Kidney glomerular epithelial cell (primary cell): Measurements from ENCODE around the gene DPF3.

Experiments
- DNase-seq: peaks from one replicate; lab custom pipeline; 2025; lab: John Stamatoyannopoulos, UW

The DPF3 gene

DNA sequence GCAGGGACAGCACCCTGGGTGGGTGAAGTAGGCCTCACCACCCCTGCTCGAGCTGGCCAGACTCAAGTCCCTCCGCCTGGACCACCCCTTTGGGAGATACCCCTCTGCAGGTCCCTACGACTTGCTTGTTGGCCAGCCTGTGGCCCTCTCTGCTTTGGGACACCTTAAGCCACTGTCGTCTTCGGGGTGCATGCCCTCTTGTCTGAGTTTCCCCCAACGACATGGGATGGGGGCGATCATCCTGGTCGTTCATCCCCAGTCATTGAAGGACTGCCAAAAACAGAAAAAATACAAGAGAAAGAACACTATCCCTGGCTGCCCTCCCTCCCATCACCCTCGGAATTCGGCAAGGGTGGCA, 151.1 kb downstream of the DPF3 start:
- DNase-seq = no peak

DNA sequence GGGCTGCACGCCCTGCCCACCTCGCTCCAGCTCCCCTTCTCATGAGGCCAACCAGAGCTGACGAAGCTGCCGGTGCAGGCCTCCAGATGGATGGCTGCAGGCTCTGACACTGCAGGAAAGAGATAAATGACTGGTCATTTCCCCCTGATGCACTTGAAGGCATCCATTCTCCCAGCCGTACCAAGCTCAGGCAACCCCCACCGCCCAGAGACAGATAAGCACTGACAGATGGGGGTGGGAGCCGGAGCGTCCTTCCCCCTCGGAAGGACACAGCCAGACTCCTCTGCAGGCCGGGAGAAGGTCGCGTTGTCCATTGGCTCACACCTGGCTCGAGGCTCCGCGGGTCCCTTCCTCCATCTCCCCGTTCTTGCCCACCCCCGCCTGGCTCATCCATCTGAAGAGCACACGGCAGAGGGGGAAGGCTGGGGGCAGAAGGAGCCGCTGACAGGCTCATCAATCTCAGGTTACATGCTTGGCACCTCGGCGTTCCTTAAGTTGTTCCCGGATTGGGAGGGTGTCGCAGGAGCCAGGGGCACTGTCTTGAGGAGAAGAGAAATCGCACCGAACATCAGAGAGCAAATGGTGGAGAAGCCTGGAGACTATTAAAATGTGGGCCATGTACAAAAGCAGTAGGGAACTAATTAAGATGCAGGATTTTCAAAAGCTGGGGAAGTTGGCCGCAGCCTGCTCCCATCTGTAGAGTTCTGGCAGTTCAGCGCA, 151.6 kb downstream of the DPF3 start:
- no peak for DNase-seq

- no peak for DNase-seq
These were observed 152.1 kb downstream of the DPF3 start for GRCh38 chr14:72741826-72742117.

GRCh38 chr14:72740966-72741825, 152.7 kb downstream of the DPF3 start:
- DNase-seq = no peak

DNA sequence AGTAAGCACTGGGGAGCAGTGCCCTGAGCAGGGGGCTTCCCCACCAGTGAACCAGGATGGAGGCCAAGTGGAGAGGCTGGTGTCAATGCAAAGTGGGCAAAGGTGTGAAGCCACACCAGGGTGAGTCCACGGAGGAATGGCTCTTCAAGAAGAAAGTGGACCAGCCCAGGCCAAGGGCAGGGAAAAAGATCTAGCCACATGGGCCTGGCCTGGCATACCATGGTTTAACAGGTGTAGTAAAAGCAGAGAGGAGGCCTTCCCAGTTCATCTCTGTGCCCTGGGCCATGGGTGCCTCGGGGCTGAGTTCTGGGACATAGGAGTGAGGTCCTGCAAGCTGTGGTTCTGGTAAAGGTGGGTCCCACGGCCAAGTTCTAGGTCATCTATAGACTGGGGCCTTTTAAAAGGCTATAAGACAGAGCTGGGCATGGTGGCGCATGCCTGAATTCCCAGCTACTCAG, 153.4 kb downstream of the DPF3 start:
- DNase-seq = no peak

GRCh38 chr14:72739446-72740405, 154.2 kb downstream of the DPF3 start:
- no peak for DNase-seq

- DNase-seq = no peak
These were observed 155.7 kb downstream of the DPF3 start for GRCh38 chr14:72738161-72738611.

- DNase-seq = no peak
These were observed 156.3 kb downstream of the DPF3 start for GRCh38 chr14:72737560-72737943.

DNA sequence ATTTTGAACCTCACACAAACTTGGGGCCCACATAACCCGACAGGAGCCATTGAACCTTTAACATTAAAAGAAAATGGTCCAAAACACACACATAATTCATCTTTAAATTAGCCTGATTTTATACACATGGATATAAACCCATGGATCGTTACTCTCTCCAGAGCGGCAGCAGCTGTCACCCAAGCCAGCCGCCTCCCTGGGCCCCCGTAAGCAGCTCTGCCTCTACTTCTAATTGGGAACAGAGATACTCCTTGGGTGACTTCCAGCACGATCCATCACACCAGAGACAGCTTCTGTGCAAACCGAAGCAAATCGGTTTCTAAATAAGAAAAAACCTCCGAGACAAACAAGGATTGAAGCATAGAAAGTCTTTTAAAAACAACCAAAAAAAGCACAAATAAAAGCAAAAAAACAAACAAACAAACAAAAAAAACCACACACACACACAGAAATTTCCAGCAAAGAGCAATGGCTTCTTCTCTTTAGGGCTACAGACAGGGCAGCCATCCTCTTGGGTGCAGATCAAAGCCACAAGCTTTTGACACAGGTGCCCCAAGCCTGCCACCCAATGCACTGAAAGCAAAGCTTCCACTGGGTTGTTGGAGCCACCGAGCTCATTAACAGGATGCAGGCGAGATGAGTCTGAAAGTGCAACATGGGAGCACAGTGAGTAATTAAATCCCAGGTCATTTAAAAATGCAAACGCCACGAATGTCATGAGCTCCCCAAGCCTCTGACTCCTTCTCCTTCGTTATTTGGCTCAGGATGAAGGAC, 156.9 kb downstream of the DPF3 start:
- no peak for DNase-seq

GRCh38 chr14:72736308-72736707, 157.6 kb downstream of the DPF3 start:
- DNase-seq = no peak

- DNase-seq = no peak
These were observed 161.7 kb downstream of the DPF3 start for GRCh38 chr14:72732022-72732780.

DNA sequence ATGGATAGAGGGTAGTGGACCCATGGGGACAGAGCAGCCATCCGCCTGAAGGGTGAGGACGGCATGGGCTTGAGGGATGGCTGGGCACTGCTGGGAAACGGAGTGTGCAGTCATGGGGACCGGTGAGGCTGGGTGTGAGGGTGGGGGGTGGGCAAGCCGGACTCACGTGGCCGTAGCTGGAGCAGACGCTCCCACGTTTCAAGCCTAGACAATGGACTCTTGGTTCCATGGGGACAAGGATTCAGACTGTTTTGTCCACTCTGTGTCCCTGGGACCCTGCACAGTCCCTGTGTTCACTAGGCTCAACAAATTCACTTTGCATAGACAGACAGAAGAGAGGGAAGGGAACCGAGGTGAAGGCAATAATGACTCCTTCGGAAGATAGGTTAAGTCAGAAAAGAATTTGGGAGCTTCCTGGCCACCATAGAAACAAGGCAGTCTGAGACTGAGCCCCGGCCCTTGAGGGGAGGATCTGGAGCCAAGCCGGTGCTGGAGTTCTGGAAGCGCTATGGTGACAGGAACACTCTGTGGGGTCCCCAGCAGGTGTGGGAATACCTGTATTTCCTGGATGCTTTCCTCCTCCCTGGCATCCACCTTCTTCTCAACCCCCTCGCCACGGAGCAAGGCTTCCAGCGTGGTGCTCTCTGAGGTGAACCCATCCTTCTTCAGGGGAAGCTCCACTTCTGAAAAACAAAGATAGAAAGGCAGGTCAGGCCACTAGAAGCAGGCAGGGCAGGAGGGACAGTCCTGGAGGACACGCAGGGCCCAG, 162.5 kb downstream of the DPF3 start:
- no peak for DNase-seq

- no peak for DNase-seq
These were observed 163.4 kb downstream of the DPF3 start for GRCh38 chr14:72730468-72730867.

DNA sequence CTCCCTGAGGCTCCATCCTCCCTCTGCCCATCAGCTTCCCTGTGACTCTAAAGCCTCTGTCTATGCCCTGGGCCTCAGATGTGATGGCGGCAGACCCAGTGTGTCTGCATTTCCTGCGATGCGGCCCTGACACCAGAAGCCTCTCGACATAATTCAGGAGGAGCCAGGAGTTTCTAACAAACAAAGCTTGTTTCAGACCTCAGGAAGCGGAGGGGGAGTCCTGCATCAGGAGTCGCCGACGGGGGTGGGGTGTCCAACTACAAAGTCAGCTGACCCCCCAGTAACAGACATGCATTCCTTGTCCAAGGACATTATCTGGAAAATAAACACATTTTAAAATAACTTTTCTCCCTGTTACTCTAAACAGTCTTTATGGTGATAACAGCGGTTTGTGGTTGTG, 167.5 kb downstream of the DPF3 start:
- DNase-seq = no peak

DNA sequence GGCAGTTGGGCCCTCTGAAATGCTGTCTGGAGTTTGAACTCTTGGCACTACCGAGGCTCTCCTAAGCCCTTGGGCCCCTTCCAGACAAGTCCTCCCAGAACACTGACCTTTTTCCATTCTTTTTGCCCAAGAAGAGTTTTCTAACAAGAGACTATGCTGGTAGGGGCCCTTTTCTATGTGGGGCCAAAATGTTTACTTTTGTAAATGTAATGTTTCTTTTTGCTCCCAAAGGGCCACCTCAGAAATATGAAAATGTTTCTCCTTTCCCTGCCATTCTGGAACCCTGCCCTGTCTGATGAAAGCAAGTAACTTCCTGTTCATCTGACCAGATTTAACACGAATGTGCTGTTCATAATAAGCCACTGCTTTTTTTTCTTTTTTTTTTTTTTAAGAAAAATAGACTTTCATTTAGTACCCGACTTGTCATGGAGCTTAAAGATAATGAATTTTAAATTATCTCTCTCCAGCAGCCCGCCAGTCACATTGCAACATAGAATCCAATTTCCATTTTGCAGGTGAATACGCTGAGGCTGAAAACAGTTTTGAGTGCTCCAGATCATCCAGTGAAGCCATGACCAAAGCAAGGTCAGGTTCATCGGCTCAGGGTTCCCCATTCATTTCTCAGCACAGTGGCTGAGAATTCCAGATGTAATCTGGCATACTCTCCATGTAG, 169.9 kb downstream of the DPF3 start:
- DNase-seq = no peak

DNA sequence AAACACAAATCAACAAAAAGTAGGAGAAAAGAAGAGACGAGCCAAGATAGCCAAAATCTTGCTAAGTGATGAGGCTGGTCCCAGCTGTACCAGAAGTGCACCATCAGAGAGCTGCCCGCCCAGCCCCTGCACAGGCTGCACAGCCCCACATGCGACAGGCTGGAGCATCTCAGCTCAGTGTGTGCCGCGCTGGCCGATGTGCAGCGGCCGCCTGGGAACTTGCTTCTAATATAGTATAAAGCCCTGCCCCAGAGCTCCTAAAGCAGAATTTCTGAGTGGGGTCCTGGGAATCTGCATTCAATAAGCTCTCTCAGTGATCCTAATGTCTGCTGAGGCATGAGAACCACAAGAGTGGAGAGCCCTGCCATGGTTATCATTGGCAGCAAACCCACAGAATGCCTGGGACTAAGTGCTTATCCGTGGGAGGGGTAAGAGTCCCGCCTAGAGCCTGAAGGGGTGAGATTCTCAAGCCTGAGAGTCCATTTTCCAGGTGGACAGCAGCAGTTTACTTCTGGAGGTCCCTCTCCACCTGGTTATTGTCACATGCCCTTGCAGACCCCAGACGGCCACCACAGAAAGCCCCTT, 171.6 kb downstream of the DPF3 start:
- DNase-seq = no peak

- DNase-seq = no peak
These were observed 172.8 kb downstream of the DPF3 start for GRCh38 chr14:72721083-72721482.

DNA sequence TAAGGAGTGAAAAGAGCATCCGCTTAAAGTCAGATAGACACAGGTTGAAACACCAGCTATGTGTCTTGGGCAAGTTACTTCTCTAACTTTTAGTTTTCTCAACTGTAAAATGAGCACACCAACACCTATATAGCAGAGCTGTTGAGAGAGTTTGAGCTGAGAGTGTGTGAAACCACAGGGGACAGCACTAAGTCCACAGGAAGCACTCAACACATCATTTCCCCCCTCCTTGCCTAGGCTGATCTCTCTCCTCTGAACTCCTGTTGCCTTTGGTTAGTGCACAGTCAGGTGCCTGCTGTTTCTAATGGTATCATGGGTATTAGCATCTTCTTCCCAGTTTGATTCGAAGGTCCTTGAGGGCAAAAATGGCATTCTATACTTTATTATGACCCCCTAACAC, 176.7 kb downstream of the DPF3 start:
- no peak for DNase-seq

- DNase-seq = no peak
These were observed 177.4 kb downstream of the DPF3 start for GRCh38 chr14:72716476-72716875.
